Suprapubic skin (tissue), 4 donors: ENCODE measurements around the gene OR1M1. TPM values are rescaled to one million over a fixed set of nuclear protein-coding genes. Genes with fewer than 3 reads are reported as not detected.

Experiments used
- DNase-seq, 2 donors: peaks; one replicate each; pipeline ENCODE4 v3.0.0-alpha.2; 2019; ENCODE audit warnings: low spot score in 2 of 2
- H3K27ac ChIP-seq: fragments of 200-600 bp; sonication (generic); one replicate; pipeline ENCODE4 v1.5.1; 2019
- H3K27me3 ChIP-seq: fragments of 200-600 bp; sonication (generic); one replicate; pipeline ENCODE4 v1.5.1; 2019
- H3K36me3 ChIP-seq: fragments of 200-600 bp; sonication (generic); one replicate; pipeline ENCODE4 v1.5.1; 2019
- H3K4me1 ChIP-seq: fragments of 200-600 bp; sonication (generic); one replicate; pipeline ENCODE4 v1.5.1; 2019
- H3K4me3 ChIP-seq: fragments of 200-600 bp; sonication (generic); one replicate; pipeline ENCODE4 v1.5.1; 2019; ENCODE audit warnings: mild to moderate bottlenecking
- H3K9me3 ChIP-seq: fragments of 200-600 bp; sonication (generic); one replicate; pipeline ENCODE4 v1.5.1; 2019
- EP300 ChIP-seq: sonication (generic); formaldehyde crosslinking; IDR thresholded peaks from one replicate; pipeline ENCODE4 v1.6.1; 2017; ENCODE audit warnings: antibody characterized with exemption
- POLR2A ChIP-seq, 2 donors: fragments of 450-650 bp; IDR thresholded peaks; one replicate each; pipeline ENCODE4 v1.6.1; 2017; ENCODE audit warnings: antibody characterized with exemption in 2 of 2, mild to moderate bottlenecking in 2 of 2, moderate library complexity in 2 of 2
- POLR2AphosphoS5 ChIP-seq, 3 donors: sonication (generic); formaldehyde crosslinking; IDR thresholded peaks; one replicate each; pipeline ENCODE4 v1.6.1; 2017; ENCODE audit warnings: antibody characterized with exemption in 3 of 3
- WGBS: methylation state at CpG from one replicate; pipeline ENCODE4 v1.1.5; 2018; 5-methylcytosine and 5-hydroxymethylcytosine counted together
- total RNA-seq, 4 donors: library from RNA; depleted of rRNA; stranded (reverse); fragments of >200 nt; gene quantifications; one replicate each; pipeline ENCODE4 v1.1.0, GENCODE V29; 2016
- TF ChIP-seq, protein P1 (sequence below), 2 donors: fragments of 200-600 bp in 1 of 2; fragments of 450-650 bp in 1 of 2; sonication (generic) in 1 of 2; IDR thresholded peaks; one replicate each; pipeline ENCODE4 v1.5.1; 2016 to 2019; ENCODE audit warnings: antibody characterized with exemption in 2 of 2, mild to moderate bottlenecking in 1 of 2, moderate library complexity in 1 of 2

The OR1M1 gene
- total RNA-seq, 4 donors from 2014 or later, result not detected

DNA sequence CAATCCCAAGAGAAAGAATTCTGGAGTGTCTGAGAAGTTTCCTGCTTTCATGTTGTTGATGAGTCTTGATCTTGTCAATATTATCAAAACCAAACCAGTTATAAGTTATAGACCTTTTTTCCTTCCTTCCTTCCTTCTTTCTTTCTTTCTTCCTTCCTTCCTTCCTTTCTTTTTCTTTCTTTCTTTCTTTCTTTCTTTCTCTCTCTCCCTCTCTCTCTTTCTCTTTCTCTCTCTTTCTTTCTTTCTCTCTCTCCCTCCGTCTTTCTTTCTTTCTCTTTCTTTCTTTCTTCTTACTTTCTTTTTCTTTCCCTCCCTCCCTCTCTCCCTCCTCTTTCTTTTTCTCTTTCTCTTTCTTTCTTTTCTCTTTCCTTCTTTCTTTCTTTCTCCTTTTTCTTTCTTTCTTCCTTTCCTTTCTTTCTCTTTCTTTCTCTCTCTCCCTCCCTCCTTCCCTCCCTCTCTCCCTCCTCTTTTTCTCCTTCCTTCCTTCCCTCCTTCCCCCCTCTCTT is 40.1 kb downstream of the OR1M1 start, which contains the start of gene OR7G3:
OR7G3 (minus strand) TSS at position 51 of the 506 bp plus-strand sequence; CDS start at position 51, 0 bp downstream.
- H3K9me3 ChIP-seq, result no peaks in the 10 kb centered on the region
- no CpG with 5 or more reads among the region's 1 CpG for WGBS
- no peaks in the 10 kb centered on the region for H3K36me3 ChIP-seq
- peaks cover 37% of the 10 kb centered on the region for H3K27me3 ChIP-seq
- TF ChIP-seq POLR2AphosphoS5 (IDR thresholded peaks at IDR 0.05) (no peak), EP300 (no peak), POLR2A (IDR thresholded peaks at IDR 0.05) (no peak)
- H3K4me3 ChIP-seq, result no peak within 1 kb of the TSS
- H3K4me1 ChIP-seq, result no peaks in the 10 kb centered on the region
- H3K27ac ChIP-seq, result no peak within 1 kb of the TSS
- DNase-seq, result no peak

DNA sequence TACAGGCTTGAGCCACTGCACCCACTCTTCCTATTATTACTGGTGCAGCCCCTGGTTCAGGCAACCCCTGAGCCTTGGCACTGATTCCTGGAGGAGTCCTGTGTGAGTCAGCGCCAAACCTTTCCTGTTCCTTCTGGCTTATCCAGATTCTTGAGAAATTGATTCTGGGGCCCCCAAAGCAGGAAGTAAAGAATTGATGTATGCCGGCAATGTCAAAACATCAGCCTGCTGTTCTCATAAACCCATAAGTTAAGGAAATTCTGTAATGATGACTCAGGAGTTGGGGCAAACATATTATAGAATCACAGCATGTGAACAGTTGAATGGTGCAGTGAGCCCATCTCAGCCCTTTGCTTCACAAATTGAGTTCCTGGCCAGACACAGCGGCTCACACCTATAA is 41.3 kb downstream of the OR1M1 start:
- H3K27ac ChIP-seq, result no peak overlapping the region
- TF ChIP-seq, protein P1, sequence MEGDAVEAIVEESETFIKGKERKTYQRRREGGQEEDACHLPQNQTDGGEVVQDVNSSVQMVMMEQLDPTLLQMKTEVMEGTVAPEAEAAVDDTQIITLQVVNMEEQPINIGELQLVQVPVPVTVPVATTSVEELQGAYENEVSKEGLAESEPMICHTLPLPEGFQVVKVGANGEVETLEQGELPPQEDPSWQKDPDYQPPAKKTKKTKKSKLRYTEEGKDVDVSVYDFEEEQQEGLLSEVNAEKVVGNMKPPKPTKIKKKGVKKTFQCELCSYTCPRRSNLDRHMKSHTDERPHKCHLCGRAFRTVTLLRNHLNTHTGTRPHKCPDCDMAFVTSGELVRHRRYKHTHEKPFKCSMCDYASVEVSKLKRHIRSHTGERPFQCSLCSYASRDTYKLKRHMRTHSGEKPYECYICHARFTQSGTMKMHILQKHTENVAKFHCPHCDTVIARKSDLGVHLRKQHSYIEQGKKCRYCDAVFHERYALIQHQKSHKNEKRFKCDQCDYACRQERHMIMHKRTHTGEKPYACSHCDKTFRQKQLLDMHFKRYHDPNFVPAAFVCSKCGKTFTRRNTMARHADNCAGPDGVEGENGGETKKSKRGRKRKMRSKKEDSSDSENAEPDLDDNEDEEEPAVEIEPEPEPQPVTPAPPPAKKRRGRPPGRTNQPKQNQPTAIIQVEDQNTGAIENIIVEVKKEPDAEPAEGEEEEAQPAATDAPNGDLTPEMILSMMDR (IDR thresholded peaks at IDR 0.05), result no peak
- TF ChIP-seq POLR2A (IDR thresholded peaks at IDR 0.05), result no peak
- no peak for TF ChIP-seq EP300
- no peak for TF ChIP-seq POLR2AphosphoS5 (IDR thresholded peaks at IDR 0.05)
- no peak for DNase-seq
- no peaks in the 10 kb centered on the region for H3K36me3 ChIP-seq
- H3K9me3 ChIP-seq, result no peaks in the 10 kb centered on the region
- H3K27me3 ChIP-seq, result peaks cover 37% of the 10 kb centered on the region
- no peaks in the 10 kb centered on the region for H3K4me1 ChIP-seq
- no peak overlapping the region for H3K4me3 ChIP-seq
- WGBS, result 45% methylated on average over 3 of the region's 3 CpGs

DNA sequence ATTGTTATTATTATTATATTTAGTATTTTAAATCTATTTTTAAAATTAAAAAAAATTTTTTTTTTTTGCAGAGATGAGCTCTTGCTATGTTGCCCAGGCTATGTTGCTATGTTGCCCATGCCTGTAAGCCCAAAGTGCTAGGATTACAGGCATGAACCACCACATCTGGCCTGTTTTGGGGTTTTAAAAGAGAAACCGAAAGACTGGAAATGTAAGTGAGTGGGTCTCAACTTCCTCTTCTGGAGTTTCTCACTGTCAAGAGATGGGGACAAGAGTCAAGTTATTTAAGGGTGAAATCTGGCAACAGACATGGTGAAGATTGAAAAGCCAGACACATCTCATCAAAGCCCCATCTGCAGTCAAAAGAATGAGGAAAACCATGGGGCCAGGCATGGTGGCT is 44.1 kb downstream of the OR1M1 start:
- TF ChIP-seq POLR2AphosphoS5 (IDR thresholded peaks at IDR 0.05) (no peak), POLR2A (IDR thresholded peaks at IDR 0.05) (no peak)
- no peak for DNase-seq
- Histone ChIP-seq H3K9me3 (no peaks in the 10 kb centered on the region), H3K4me1 (no peaks in the 10 kb centered on the region), H3K27ac (no peak overlapping the region), H3K36me3 (no peaks in the 10 kb centered on the region), H3K4me3 (no peak overlapping the region), H3K27me3 (peaks cover 28% of the 10 kb centered on the region)
- WGBS, result 35% methylated on average over 1 of the region's 1 CpG

DNA sequence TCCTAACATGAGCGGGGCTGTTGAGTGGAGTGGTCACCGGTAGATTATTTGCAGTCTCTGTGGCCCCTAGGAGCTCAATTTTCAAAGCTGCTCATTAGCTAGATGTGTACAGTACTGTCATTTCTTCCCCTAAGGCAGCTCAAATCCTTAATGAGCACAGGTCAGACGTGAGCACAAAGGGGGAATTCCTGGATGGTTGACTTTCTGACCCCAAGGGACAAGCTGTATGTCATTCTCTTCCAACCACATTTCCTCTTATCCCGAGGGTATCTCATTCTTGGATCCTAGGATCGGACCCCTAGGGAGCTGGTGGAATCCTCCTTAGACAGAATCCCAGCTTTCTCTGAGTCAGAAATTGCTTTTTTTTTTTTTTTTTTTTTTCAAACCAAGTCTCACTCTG is 45.6 kb downstream of the OR1M1 start:
- Histone ChIP-seq H3K27ac (no peak overlapping the region), H3K36me3 (no peaks in the 10 kb centered on the region), H3K4me3 (no peak overlapping the region), H3K4me1 (no peaks in the 10 kb centered on the region), H3K9me3 (no peaks in the 10 kb centered on the region), H3K27me3 (peaks cover 16% of the 10 kb centered on the region)
- DNase-seq, result no peak
- 43% methylated on average over 5 of the region's 5 CpGs for WGBS
- TF ChIP-seq POLR2AphosphoS5 (IDR thresholded peaks at IDR 0.05), result no peak
- TF ChIP-seq, protein P1 (IDR thresholded peaks at IDR 0.05), result no peak
- no peak for TF ChIP-seq EP300
- no peak for TF ChIP-seq POLR2A (IDR thresholded peaks at IDR 0.05)

DNA sequence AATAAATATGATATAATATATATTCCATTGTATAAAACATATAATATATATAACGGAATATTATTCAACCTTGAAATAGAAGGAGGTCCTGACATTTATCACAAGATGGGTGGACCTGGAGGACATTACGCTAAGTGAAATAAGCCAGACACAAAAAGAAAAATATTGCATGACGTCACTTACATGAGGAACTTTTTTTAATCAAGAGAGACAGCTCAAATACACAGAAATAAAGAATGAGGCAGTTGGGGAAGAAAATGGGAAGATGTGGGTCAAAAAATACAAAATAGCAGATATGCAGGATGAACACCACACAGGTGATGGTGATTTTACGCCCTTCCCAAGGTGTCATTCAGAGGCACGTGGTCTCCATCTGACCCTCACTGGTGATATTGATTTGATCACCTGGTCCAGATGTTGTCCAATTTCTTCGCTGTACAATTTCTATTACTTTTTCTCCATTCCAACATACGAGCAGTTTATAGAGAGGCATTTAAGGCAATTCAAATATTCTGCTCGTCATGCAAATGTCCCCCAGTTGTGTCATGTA is 52.8 kb downstream of the OR1M1 start:
- Histone ChIP-seq H3K9me3 (peaks cover 15% of the 10 kb centered on the region), H3K27me3 (no peaks in the 10 kb centered on the region), H3K27ac (no peak overlapping the region), H3K36me3 (no peaks in the 10 kb centered on the region), H3K4me3 (peak overlapping the region; percentile 92), H3K4me1 (peaks cover 20% of the 10 kb centered on the region)
- 27% methylated on average over 8 of the region's 8 CpGs for WGBS
- TF ChIP-seq POLR2AphosphoS5 (IDR thresholded peaks at IDR 0.05) (no peak), POLR2A (IDR thresholded peaks at IDR 0.05) (no peak), EP300 (no peak)
- TF ChIP-seq, protein P1 (IDR thresholded peaks at IDR 0.05), result no peak
- no peak for DNase-seq

DNA sequence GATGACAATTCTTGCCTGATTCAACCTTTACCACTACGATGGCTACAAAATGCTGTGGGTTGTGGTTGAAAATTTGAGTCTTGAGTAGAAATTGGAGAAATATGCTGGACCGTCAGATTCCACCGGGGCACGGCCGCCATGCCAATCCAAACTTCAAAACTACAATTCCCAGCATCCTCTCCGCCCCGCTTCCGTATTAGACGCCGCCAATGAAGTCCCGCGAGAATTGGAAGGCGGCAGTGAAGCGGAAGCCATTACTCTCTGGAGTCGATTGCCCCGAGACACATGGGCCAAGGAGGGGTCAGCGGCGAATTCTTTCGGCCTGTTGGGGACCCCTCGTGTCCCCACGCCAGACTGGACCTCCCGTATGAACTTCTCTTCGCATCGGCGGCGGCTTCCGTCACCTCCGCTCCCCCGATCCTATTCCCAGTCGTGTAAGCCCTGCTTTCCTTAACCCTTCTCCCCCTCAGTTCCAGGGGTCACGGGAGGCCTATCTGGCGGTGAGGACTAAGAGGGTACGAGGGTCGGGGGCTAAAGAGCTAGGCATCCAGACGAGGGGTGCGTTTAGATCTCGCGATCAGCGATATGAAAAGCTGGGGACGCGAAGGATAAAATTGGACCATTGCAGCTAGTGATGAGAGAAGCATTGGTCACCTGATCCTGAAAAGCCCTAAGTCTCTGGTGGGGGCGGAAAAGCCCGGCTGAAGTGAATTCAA is 53.5 kb downstream of the OR1M1 start, which contains the start of gene ZNF317:
ZNF317 (plus strand) TSS at position 239 of the 716 bp plus-strand sequence. CDS start 15,620 bp downstream, outside the sequence.
- under 1% methylated on average over 43 of the region's 43 CpGs for WGBS
- H3K27me3 ChIP-seq, result no peaks in the 10 kb centered on the region
- peak; percentile 95 for DNase-seq
- H3K36me3 ChIP-seq, result no peaks in the 10 kb centered on the region
- peaks cover 20% of the 10 kb centered on the region for H3K4me1 ChIP-seq
- peaks cover 21% of the 10 kb centered on the region for H3K9me3 ChIP-seq
- TF ChIP-seq POLR2AphosphoS5 (IDR thresholded peaks at IDR 0.05) (peak in 2 of 3 donors; percentile 61 to 66), EP300 (no peak), POLR2A (IDR thresholded peaks at IDR 0.05) (peak in 1 of 2 donors; percentile 71)
- TF ChIP-seq, protein P1 (IDR thresholded peaks at IDR 0.05), result no peak
- peak within 1 kb of the TSS; percentile 92 for H3K27ac ChIP-seq
- H3K4me3 ChIP-seq, result peak within 1 kb of the TSS; percentile 92
